Nephron (organoid): ENCODE data around the gene TTLL5.

ENCODE experiments used
- H3K27ac Mint-ChIP-seq, 3 experiments: 2 replicates each; pipeline ENCODE4 v1.8.0; 2020; ENCODE audit warnings: mixed read lengths in 3 of 3, mild to moderate bottlenecking in 2 of 3, moderate library complexity in 1 of 3
- H3K27me3 Mint-ChIP-seq: 2 replicates; pipeline ENCODE4 v1.8.0; 2021; ENCODE audit warnings: low read depth, mild to moderate bottlenecking, moderate library complexity, mixed read lengths
- H3K36me3 Mint-ChIP-seq: 2 replicates; pipeline ENCODE4 v1.8.0; 2020; ENCODE audit warnings: low read depth, mixed read lengths
- H3K4me1 Mint-ChIP-seq: 2 replicates; pipeline ENCODE4 v1.8.0; 2020; ENCODE audit warnings: mixed read lengths
- H3K4me3 Mint-ChIP-seq, 3 experiments: 2 replicates each; pipeline ENCODE4 v1.8.0; 2020; ENCODE audit warnings: mild to moderate bottlenecking in 3 of 3, mixed read lengths in 3 of 3, moderate library complexity in 2 of 3
- H3K9me3 Mint-ChIP-seq: 2 replicates; pipeline ENCODE4 v1.8.0; 2020; ENCODE audit warnings: mixed read lengths
- TF ChIP-seq, protein P1 (sequence below), 3 experiments: fragments of 200-600 bp; sonication (generic); IDR thresholded peaks; one replicate each; pipeline ENCODE4 v1.5.0; 2021; ENCODE audit warnings: antibody characterized with exemption in 3 of 3; ENCODE audit not compliant: unreplicated experiment in 3 of 3

The TTLL5 gene

DNA sequence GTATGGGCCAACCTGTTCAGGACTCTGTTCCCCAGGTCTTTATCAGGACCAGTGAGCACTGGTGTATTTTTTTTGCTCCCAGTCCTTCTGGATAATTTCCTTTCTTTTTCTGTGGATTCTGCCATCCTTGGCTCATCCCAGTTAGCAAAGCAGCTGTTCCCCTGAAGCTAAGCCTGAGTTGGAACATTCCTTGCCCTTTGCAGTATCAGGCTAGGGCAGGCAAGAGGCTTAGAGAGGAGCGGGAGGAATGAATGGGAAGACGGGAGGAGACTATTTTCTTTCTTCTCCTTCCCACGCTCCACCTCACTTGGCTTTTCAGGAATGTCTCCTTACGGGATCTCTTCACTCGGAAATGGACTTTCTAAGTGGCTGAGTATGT, 29.6 kb upstream of the TTLL5 start:
- Mint-ChIP-seq H3K4me3 (no peak overlapping the region), H3K4me1 (peaks cover 16% of the 10 kb centered on the region), H3K27ac (peak overlapping the region; percentile 53 to 91 (median 85)), H3K27me3 (peaks cover 8% of the 10 kb centered on the region), H3K9me3 (no peaks in the 10 kb centered on the region), H3K36me3 (no peaks in the 10 kb centered on the region)
- TF ChIP-seq, protein P1, sequence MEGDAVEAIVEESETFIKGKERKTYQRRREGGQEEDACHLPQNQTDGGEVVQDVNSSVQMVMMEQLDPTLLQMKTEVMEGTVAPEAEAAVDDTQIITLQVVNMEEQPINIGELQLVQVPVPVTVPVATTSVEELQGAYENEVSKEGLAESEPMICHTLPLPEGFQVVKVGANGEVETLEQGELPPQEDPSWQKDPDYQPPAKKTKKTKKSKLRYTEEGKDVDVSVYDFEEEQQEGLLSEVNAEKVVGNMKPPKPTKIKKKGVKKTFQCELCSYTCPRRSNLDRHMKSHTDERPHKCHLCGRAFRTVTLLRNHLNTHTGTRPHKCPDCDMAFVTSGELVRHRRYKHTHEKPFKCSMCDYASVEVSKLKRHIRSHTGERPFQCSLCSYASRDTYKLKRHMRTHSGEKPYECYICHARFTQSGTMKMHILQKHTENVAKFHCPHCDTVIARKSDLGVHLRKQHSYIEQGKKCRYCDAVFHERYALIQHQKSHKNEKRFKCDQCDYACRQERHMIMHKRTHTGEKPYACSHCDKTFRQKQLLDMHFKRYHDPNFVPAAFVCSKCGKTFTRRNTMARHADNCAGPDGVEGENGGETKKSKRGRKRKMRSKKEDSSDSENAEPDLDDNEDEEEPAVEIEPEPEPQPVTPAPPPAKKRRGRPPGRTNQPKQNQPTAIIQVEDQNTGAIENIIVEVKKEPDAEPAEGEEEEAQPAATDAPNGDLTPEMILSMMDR (IDR thresholded peaks at IDR 0.05; ENCODE audit: unreplicated experiment in 3 of 3): no peak

DNA sequence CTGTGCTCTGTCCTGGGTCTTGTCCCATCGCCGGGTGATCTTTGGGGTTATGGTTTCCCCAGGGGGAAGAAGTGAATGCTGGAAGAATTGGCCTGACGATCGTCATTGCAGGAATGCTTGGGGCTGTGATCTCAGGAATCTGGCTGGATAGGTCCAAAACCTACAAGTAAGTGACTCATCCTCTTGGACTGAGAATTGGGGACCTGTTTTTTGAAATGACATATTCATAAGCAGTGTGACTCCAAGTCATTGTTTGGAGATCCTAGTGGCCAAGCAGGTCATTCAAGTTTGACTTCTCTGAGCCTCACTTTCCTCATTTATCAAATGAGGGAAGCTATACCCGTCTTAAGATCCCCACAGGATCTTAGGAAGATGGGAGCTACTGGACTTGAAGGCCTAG, 26.2 kb upstream of the TTLL5 start:
- H3K4me3 Mint-ChIP-seq: no peak overlapping the region
- no peaks in the 10 kb centered on the region for H3K9me3 Mint-ChIP-seq
- H3K36me3 Mint-ChIP-seq: no peaks in the 10 kb centered on the region
- H3K27me3 Mint-ChIP-seq: peaks cover 9% of the 10 kb centered on the region
- no peak overlapping the region for H3K27ac Mint-ChIP-seq
- TF ChIP-seq, protein P1 (IDR thresholded peaks at IDR 0.05; ENCODE audit: unreplicated experiment in 3 of 3): no peak
- peaks cover 20% of the 10 kb centered on the region for H3K4me1 Mint-ChIP-seq

DNA sequence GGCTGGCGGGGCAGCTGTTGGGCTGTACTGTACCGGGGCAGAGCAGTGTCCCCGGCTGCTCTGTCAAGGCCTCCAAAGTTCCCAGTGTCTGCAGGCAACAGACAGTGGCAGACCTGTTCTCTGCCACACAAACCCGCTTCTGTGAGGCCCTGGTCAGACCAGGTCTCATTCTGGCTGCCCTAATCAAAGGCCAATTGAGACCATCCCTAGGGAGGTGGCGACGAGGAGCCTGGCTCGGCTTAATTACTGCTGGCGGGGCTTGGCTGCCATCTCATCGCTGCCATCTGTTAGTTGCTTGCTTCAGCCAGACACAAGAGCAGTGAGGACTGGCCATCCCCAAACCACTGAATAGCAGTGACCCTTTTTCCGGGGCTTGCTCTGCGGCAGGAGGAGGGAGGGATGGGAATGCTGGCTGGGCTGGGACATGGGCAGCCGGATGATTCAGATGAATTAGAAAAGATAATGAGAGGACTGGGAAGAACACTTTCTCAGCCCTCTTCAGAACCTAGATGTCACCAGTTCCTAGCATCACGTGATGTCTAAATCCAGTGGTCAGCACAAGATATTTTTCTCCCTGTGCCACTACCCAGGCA, 24.9 kb upstream of the TTLL5 start:
- no peak overlapping the region for H3K27ac Mint-ChIP-seq
- H3K36me3 Mint-ChIP-seq: peaks cover 2% of the 10 kb centered on the region
- peaks cover 9% of the 10 kb centered on the region for H3K27me3 Mint-ChIP-seq
- H3K4me3 Mint-ChIP-seq: no peak overlapping the region
- TF ChIP-seq, protein P1 (IDR thresholded peaks at IDR 0.05; ENCODE audit: unreplicated experiment in 3 of 3): no peak
- H3K9me3 Mint-ChIP-seq: no peaks in the 10 kb centered on the region
- H3K4me1 Mint-ChIP-seq: peaks cover 14% of the 10 kb centered on the region

DNA sequence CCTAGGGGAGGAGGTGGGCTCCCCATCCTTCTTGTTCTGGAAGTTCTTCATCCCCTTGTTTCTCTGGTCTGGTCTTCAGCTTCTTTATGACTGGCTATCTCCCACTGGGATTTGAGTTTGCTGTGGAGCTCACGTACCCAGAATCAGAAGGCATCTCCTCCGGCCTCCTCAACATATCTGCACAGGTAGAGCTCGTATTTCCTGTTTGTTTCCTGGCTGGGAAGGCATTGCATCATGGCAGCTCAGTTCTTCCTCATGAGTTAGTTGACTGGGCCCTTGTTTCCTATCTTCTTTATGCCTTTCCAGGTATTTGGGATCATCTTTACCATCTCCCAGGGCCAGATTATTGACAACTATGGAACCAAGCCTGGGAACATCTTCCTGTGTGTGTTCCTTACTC, 20.2 kb upstream of the TTLL5 start:
- no peak overlapping the region for H3K27ac Mint-ChIP-seq
- H3K36me3 Mint-ChIP-seq: peaks cover 9% of the 10 kb centered on the region
- peaks cover 19% of the 10 kb centered on the region for H3K4me1 Mint-ChIP-seq
- no peaks in the 10 kb centered on the region for H3K9me3 Mint-ChIP-seq
- no peak overlapping the region for H3K4me3 Mint-ChIP-seq
- TF ChIP-seq, protein P1 (IDR thresholded peaks at IDR 0.05; ENCODE audit: unreplicated experiment in 3 of 3): no peak
- H3K27me3 Mint-ChIP-seq: peaks cover 5% of the 10 kb centered on the region

DNA sequence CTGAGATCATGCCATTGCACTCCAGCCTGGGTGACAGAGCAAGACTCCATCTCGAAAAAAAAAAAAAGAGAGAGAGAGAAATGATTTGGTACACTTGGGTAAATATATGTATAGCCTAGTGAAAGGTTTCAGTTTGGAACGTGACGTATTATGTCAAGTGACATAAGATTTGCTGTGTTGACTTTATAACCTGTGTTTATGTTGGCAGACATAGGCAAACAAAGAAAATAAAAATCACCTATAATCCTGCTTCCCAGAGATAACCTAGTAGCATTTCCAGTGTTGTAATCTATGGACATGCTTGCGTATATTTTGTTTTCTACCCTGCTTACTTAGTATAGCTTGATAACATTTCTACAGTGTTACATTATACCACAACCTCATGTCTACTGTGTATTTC, 17.1 kb upstream of the TTLL5 start:
- Mint-ChIP-seq H3K27ac (no peak overlapping the region), H3K4me3 (no peak overlapping the region), H3K27me3 (no peaks in the 10 kb centered on the region), H3K36me3 (peaks cover 16% of the 10 kb centered on the region), H3K4me1 (peaks cover 33% of the 10 kb centered on the region), H3K9me3 (no peaks in the 10 kb centered on the region)
- TF ChIP-seq, protein P1 (IDR thresholded peaks at IDR 0.05; ENCODE audit: unreplicated experiment in 3 of 3): no peak

DNA sequence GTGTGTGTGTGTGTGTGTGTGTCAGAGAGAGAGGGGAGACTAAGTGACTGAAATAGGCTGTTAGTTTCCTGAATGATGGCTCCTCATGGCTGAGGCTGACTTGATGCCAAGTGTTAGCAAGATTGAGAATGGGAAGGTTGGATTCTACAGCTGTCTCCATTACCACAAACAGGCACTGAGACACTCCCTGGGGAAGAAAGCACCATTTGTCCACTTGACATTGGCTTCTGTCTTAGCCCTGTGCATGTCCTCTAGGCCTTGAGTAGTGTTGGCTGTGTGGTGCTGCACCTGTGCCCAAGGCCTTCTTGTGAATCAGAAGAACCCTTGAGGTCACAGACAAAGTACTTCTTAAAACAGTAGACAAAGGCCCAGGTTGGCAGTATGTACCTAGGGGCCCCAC, 16.0 kb upstream of the TTLL5 start:
- H3K36me3 Mint-ChIP-seq: peaks cover 26% of the 10 kb centered on the region
- no peaks in the 10 kb centered on the region for H3K27me3 Mint-ChIP-seq
- H3K4me3 Mint-ChIP-seq: no peak overlapping the region
- peak overlapping the region; percentile 9 to 45 (median 37) for H3K27ac Mint-ChIP-seq
- no peaks in the 10 kb centered on the region for H3K9me3 Mint-ChIP-seq
- peaks cover 42% of the 10 kb centered on the region for H3K4me1 Mint-ChIP-seq
- TF ChIP-seq, protein P1 (IDR thresholded peaks at IDR 0.05; ENCODE audit: unreplicated experiment in 3 of 3): no peak
